Heart right ventricle (tissue), 16 donors: ENCODE results near the gene VIPR1. TPM values are rescaled to one million over a fixed set of nuclear protein-coding genes. Genes with fewer than 3 reads are reported as not detected.

ENCODE experiments used
- ATAC-seq, 8 donors: fragments of 200-7000 bp; cut with Tn5 transposase; one replicate each; pipeline ENCODE4 v1.9.1; 2020; ENCODE audit warnings: mild to moderate bottlenecking in 8 of 8, moderate library complexity in 8 of 8, moderate number of reproducible peaks in 1 of 8
- DNase-seq, 2 donors: peaks; one replicate each; pipeline ENCODE4 v3.0.0-alpha.2; 2020
- H3K27ac ChIP-seq, 10 donors: fragments of 200-600 bp; sonication (generic) in 2 of 10; one replicate each; pipeline versions ENCODE4 v1.5.0 to v1.8.0; 2020 to 2022; ENCODE audit warnings: mild to moderate bottlenecking in 3 of 10
- H3K27me3 ChIP-seq, 7 donors: fragments of 200-600 bp; one replicate each; pipeline ENCODE4 v1.8.0; 2021 to 2022; ENCODE audit warnings: mild to moderate bottlenecking in 2 of 7
- H3K36me3 ChIP-seq, 9 donors: fragments of 200-600 bp; sonication (generic) in 1 of 9; one replicate each; pipeline versions ENCODE4 v1.5.0 to v1.8.0; 2020 to 2022; ENCODE audit warnings: mild to moderate bottlenecking in 2 of 9
- H3K4me1 ChIP-seq, 9 donors: fragments of 200-600 bp; sonication (generic) in 1 of 9; one replicate each; pipeline versions ENCODE4 v1.5.0 to v1.8.0; 2020 to 2022; ENCODE audit warnings: mild to moderate bottlenecking in 4 of 9
- H3K4me3 ChIP-seq, 10 donors: fragments of 200-600 bp; sonication (generic) in 2 of 10; one replicate each; pipeline versions ENCODE4 v1.5.0 to v1.8.0; 2020 to 2022; ENCODE audit warnings: mild to moderate bottlenecking in 7 of 10, moderate library complexity in 2 of 10
- H3K9me3 ChIP-seq, 11 donors: fragments of 200-600 bp in 10 of 11; sonication (generic) in 2 of 11; one replicate each; pipeline versions ENCODE4 v1.5.0 to v1.8.0; 2013 to 2022; ENCODE audit warnings: mild to moderate bottlenecking in 2 of 11, control low read depth in 1 of 11, moderate library complexity in 1 of 11
- CTCF ChIP-seq, 9 donors: fragments of 200-600 bp; sonication (generic) in 2 of 9; IDR thresholded peaks; one replicate each; pipeline versions ENCODE4 v1.5.0 to v1.8.0; 2021 to 2022; ENCODE audit warnings: antibody characterized with exemption in 9 of 9, mild to moderate bottlenecking in 5 of 9, moderate library complexity in 1 of 9
- WGBS, 2 donors: extraction: QIAGEN DNeasy Blood & Tissue Kit; methylation state at CpG; one replicate each; pipeline ENCODE4 v1.1.7; 2013; ENCODE audit warnings: inconsistent platforms in 1 of 2; 5-methylcytosine and 5-hydroxymethylcytosine counted together
- intact Hi-C, 10 donors: fragments of 100-400 bp; cut with DNase I; formaldehyde crosslinking; loops; one replicate each; pipeline versions ENCODE4 v1.11.1 to v1.14.2; 2022
- polyA plus RNA-seq, 2 donors: library from polyadenylated mRNA; stranded (reverse); fragments of 200-250 nt; gene quantifications; one replicate each; pipeline ENCODE4 v1.2.3, GENCODE V29; 2013
- total RNA-seq, 10 donors: library from RNA; stranded (reverse); fragmentation: NEBNext Ultra II Directional in 3 of 10; extraction: Animal tissue kit (Norgen Biotek cat#: 25700) in 3 of 10; gene quantifications; one replicate each; pipeline versions ENCODE4 v1.2.1 to v1.2.4, GENCODE V29; 2021 to 2023
- donor health status: Arrhythmogenic right ventricular cardiomyopathy.
- donor health status: ischemic (EF 13 %, LVEDD 7.1; RV severe dilation, severe dysfunction).
- donor health status: healthy with polysubstance abuse.
- donor health status: DM: no; HTN: yes; CAD: no.
- donor health status: DM: no; HTN: no; CAD: no.
- donor health status: ischemic (EF 25% LVEDD 6.9; RV normal size, moderate dysfunction).
- donor health status: ischemic (EF 25% LVEDD 5.7; RV mildly dilated, moderate dysfunction).
- donor health status: healthy.
- donor health status: DM: yes; HTN: yes; CAD: no.
- donor health status: Ischemic cardiomyopathy.
- donor health status: ischemic (EF 35%, LVEDD 5.7; RV mildly dilated, moderate dysfunction).
- donor health status: nonischemic (EF 11% LVEDD 7.7; RV severe dilation, severe dysfunction).
- donor health status: DM: yes; HTN: yes; CAD: no.
- donor health status: PGD.
- donor health status: ischemic (EF 29% LVEDD 5.4; RV normal size, mild dysfunction).
- donor health status: nonischemic (EF 23%, LVEDD 6.1; RV moderate dilation, normal function).

Gene VIPR1
- total and polyA plus RNA-seq, 12 donors, result 0.76 to 8.3 (median 1.9) TPM

- Histone ChIP-seq H3K4me3 (no peak overlapping the region), H3K9me3 (no peaks in the 10 kb centered on the region), H3K36me3 (no peaks in the 10 kb centered on the region), H3K27ac (no peak overlapping the region), H3K4me1 (peaks cover 0 to 41% (median 11%) of the 10 kb centered on the region in 9 donors), H3K27me3 (no peaks in the 10 kb centered on the region)
- no peak for ATAC-seq
- 83% methylated on average over 4 of the region's 4 CpGs for WGBS, 2 donors
- DNase-seq, result no peak
- intact Hi-C loops, result no loop called here
- no peak for TF ChIP-seq CTCF (IDR thresholded peaks at IDR 0.05)
These were observed 13.8 kb upstream of the VIPR1 start for GRCh38 chr3:42488687-42489086.

GRCh38 chr3:42489116-42489936, 13.1 kb upstream of the VIPR1 start:
- ATAC-seq (peak in 1 of 8 donors; percentile 33), DNase-seq (no peak)
- Histone ChIP-seq H3K27ac (peak overlapping the region in 8 of 10 donors; percentile 32 to 81 (median 70)), H3K27me3 (no peaks in the 10 kb centered on the region), H3K4me3 (no peak overlapping the region), H3K4me1 (peaks cover 0 to 41% (median 11%) of the 10 kb centered on the region in 9 donors), H3K36me3 (no peaks in the 10 kb centered on the region), H3K9me3 (no peaks in the 10 kb centered on the region)
- WGBS, 2 donors, result 95 to 97% methylated on average over 10 of the region's 10 CpGs
- TF ChIP-seq CTCF (IDR thresholded peaks at IDR 0.05), result no peak
- intact Hi-C loops, result no loop called here

GRCh38 chr3:42489937-42490227, 12.6 kb upstream of the VIPR1 start:
- WGBS, 2 donors, result 85 to 93% methylated on average over 3 of the region's 3 CpGs
- H3K36me3 ChIP-seq, result no peaks in the 10 kb centered on the region
- no peak for DNase-seq
- no peak overlapping the region for H3K4me3 ChIP-seq
- H3K27ac ChIP-seq, result peak overlapping the region in 8 of 10 donors; percentile 32 to 81 (median 70)
- TF ChIP-seq CTCF (IDR thresholded peaks at IDR 0.05), result no peak
- peak in 4 of 8 donors; percentile 14 to 34 (median 28) for ATAC-seq
- intact Hi-C loops, result no loop called here
- no peaks in the 10 kb centered on the region for H3K9me3 ChIP-seq
- no peaks in the 10 kb centered on the region for H3K27me3 ChIP-seq
- peaks cover 0 to 41% (median 11%) of the 10 kb centered on the region in 9 donors for H3K4me1 ChIP-seq

- Histone ChIP-seq H3K27ac (peak overlapping the region in 8 of 10 donors; percentile 32 to 81 (median 70)), H3K36me3 (no peaks in the 10 kb centered on the region), H3K27me3 (no peaks in the 10 kb centered on the region), H3K4me1 (peaks cover 0 to 41% (median 11%) of the 10 kb centered on the region in 9 donors), H3K9me3 (no peaks in the 10 kb centered on the region), H3K4me3 (no peak overlapping the region)
- 43 to 74% methylated on average over 5 of the region's 5 CpGs for WGBS, 2 donors
- peak; percentile 73 to 97 (median 92) for ATAC-seq
- peak; percentile 41 to 63 for DNase-seq
- intact Hi-C loops, result no loop called here
- no peak for TF ChIP-seq CTCF (IDR thresholded peaks at IDR 0.05)
These were observed 12.2 kb upstream of the VIPR1 start for GRCh38 chr3:42490243-42490642.
